Esophagus squamous epithelium (tissue), 5 donors: Measurements from ENCODE around the gene VEGFB. TPM values are rescaled to one million over a fixed set of nuclear protein-coding genes. Genes with fewer than 3 reads are reported as not detected.

Experiments
- DNase-seq: peaks from one replicate; lab custom pipeline; 2025; lab: John Stamatoyannopoulos, UW
- H3K27ac ChIP-seq, 4 donors: fragments of 200-600 bp; sonication (generic); one replicate each; pipeline ENCODE4 v1.5.1; 2016 to 2019; ENCODE audit warnings: mild to moderate bottlenecking in 1 of 4
- H3K27me3 ChIP-seq, 4 donors: fragments of 200-600 bp; sonication (generic); 1 replicate in 3 of 4; 2 replicates in 1 of 4; pipeline versions ENCODE4 v1.5.1 to v1.6.0; 2017 to 2021; ENCODE audit warnings: antibody characterized with exemption in 1 of 4
- H3K36me3 ChIP-seq, 3 donors: fragments of 200-600 bp; sonication (generic); one replicate each; pipeline ENCODE4 v1.5.1; 2016 to 2019
- H3K4me1 ChIP-seq, 3 donors: fragments of 200-600 bp; sonication (generic); one replicate each; pipeline ENCODE4 v1.5.1; 2017 to 2019
- H3K4me3 ChIP-seq, 4 donors: fragments of 200-600 bp; sonication (generic); 1 replicate in 3 of 4; 2 replicates in 1 of 4; pipeline ENCODE4 v1.5.1; 2016 to 2019; ENCODE audit warnings: mild to moderate bottlenecking in 2 of 4, moderate library complexity in 1 of 4
- H3K9me3 ChIP-seq, 3 donors: fragments of 200-600 bp; sonication (generic); one replicate each; pipeline ENCODE4 v1.5.1; 2016 to 2019
- CTCF ChIP-seq, 6 experiments: fragments of 450-650 bp in 4 of 6; fragments of 200-600 bp in 2 of 6; sonication (generic) in 2 of 6; IDR thresholded peaks; one replicate each; pipeline ENCODE4 v1.5.1; 2016 to 2019; ENCODE audit warnings: antibody characterized with exemption in 6 of 6, mild to moderate bottlenecking in 4 of 6, moderate library complexity in 4 of 6
- POLR2A ChIP-seq, 4 donors: fragments of 450-650 bp; IDR thresholded peaks; one replicate each; pipeline ENCODE4 v1.6.1; 2017; ENCODE audit warnings: antibody characterized with exemption in 4 of 4, mild to moderate bottlenecking in 4 of 4, moderate library complexity in 3 of 4
- WGBS, 2 donors: methylation state at CpG; one replicate each; pipeline ENCODE4 v1.1.5; 2018; 5-methylcytosine and 5-hydroxymethylcytosine counted together
- intact Hi-C: fragments of 100-400 bp; cut with DNase I; formaldehyde crosslinking; loops from one replicate; pipeline ENCODE4 v1.15.0; 2022
- total RNA-seq, 4 donors: library from RNA; depleted of rRNA; stranded (reverse); fragments of >200 nt; gene quantifications; one replicate each; pipeline ENCODE4 v1.1.0, GENCODE V29; 2016
- donor health status: DM: yes; HTN: yes; CAD: no.

Gene VEGFB
- total RNA-seq, 4 donors from 2014 or later = 18.0 to 50.5 (median 30.9) TPM

- 89 to 97% methylated on average over 10 to 15 of the region's 42 CpGs for WGBS, 2 donors
- Histone ChIP-seq H3K9me3 (no peaks in the 10 kb centered on the region), H3K36me3 (peaks cover 50 to 97% (median 54%) of the 10 kb centered on the region in 3 donors), H3K27me3 (no peaks in the 10 kb centered on the region), H3K27ac (no peak overlapping the region), H3K4me1 (peaks cover 9 to 22% (median 9%) of the 10 kb centered on the region in 3 donors), H3K4me3 (no peak overlapping the region)
- intact Hi-C loops = no loop called here
- TF ChIP-seq CTCF (IDR thresholded peaks at IDR 0.05) (no peak), POLR2A (IDR thresholded peaks at IDR 0.05) (no peak)
- DNase-seq = no peak
Observed at GRCh38 chr11:64262271-64263002, 28.1 kb downstream of the VEGFB start.

- TF ChIP-seq POLR2A (IDR thresholded peaks at IDR 0.05) = no peak
- TF ChIP-seq CTCF (IDR thresholded peaks at IDR 0.05) = no peak
- peaks cover 49 to 88% (median 54%) of the 10 kb centered on the region in 3 donors for H3K36me3 ChIP-seq
- WGBS, 2 donors = 35 to 80% methylated on average over 2 to 9 of the region's 29 CpGs
- H3K9me3 ChIP-seq = no peaks in the 10 kb centered on the region
- H3K4me3 ChIP-seq = no peak overlapping the region
- no peak for DNase-seq
- intact Hi-C loops = no loop called here
- H3K27me3 ChIP-seq = no peaks in the 10 kb centered on the region
- no peak overlapping the region for H3K27ac ChIP-seq
- H3K4me1 ChIP-seq = peaks cover 17 to 31% (median 17%) of the 10 kb centered on the region in 3 donors
Observed at GRCh38 chr11:64263021-64263946, 28.9 kb downstream of the VEGFB start.

GRCh38 chr11:64263947-64264317 lies 29.5 kb downstream of the VEGFB start:
- 50% methylated on average over 1 of the region's 8 CpGs; no CpG with 5 or more reads in 1 of the 2 donors for WGBS, 2 donors
- TF ChIP-seq POLR2A (IDR thresholded peaks at IDR 0.05) (no peak), CTCF (IDR thresholded peaks at IDR 0.05) (no peak)
- DNase-seq = no peak
- intact Hi-C loops = no loop called here
- H3K9me3 ChIP-seq = no peaks in the 10 kb centered on the region
- H3K27ac ChIP-seq = no peak overlapping the region
- H3K27me3 ChIP-seq = no peaks in the 10 kb centered on the region
- peaks cover 43 to 82% (median 51%) of the 10 kb centered on the region in 3 donors for H3K36me3 ChIP-seq
- no peak overlapping the region for H3K4me3 ChIP-seq
- H3K4me1 ChIP-seq = peaks cover 24 to 37% (median 24%) of the 10 kb centered on the region in 3 donors

- 83 to 84% methylated on average over 2 to 3 of the region's 10 CpGs for WGBS, 2 donors
- peaks cover 39 to 77% (median 46%) of the 10 kb centered on the region in 3 donors for H3K36me3 ChIP-seq
- no peak for DNase-seq
- no peaks in the 10 kb centered on the region for H3K27me3 ChIP-seq
- no peak overlapping the region for H3K27ac ChIP-seq
- no peak overlapping the region for H3K4me3 ChIP-seq
- peaks cover 25 to 42% (median 27%) of the 10 kb centered on the region in 3 donors for H3K4me1 ChIP-seq
- no peaks in the 10 kb centered on the region for H3K9me3 ChIP-seq
- no peak for TF ChIP-seq POLR2A (IDR thresholded peaks at IDR 0.05)
- no peak for TF ChIP-seq CTCF (IDR thresholded peaks at IDR 0.05)
- intact Hi-C loops = no loop called here
Observed at GRCh38 chr11:64264371-64264852, 30.0 kb downstream of the VEGFB start.
